K562 (cell line): ENCODE results near the gene THAP6. TPM values are rescaled to one million over a fixed set of nuclear protein-coding genes. Genes with fewer than 3 reads are reported as not detected.

Experiments
- ATAC-seq: fragments of 200-7000 bp; cut with Tn5 transposase; 3 replicates; pipeline ENCODE4 v1.9.1; 2020; ENCODE audit warnings: moderate library complexity
- BruUV-seq: library from RNA; stranded (reverse); fragments of 400-500 nt; replicated peaks from 2 replicates; lab custom pipeline; 2021; lab: Mats Ljungman, UMichigan
- CTCF ChIA-PET: fragments of 300-600 bp; formaldehyde crosslinking; extraction: SDS; loops from one replicate; lab custom pipeline; 2021; ENCODE audit warnings: low intra/inter-chr PET ratio; lab: Yijun Ruan, JAX
- POLR2A ChIA-PET: fragments of 300-600, 350-650 bp; sonication (Branson Sonifier 250); formaldehyde crosslinking; extraction: SDS; loops from one replicate; lab custom pipeline; 2021; ENCODE audit warnings: antibody characterized with exemption, inconsistent platforms; lab: Yijun Ruan, JAX
- DNase-seq, 4 experiments: peaks; one replicate each; pipeline versions ENCODE4 v3.0.0 to v3.0.0-alpha.2; 2011 to 2018; ENCODE audit warnings: low spot score in 3 of 4, mixed read lengths in 3 of 4; ENCODE audit errors: extremely low read depth in 1 of 4
- FAIRE-seq: peaks from 2 replicates; lab custom pipeline; 2011; peaks lifted over from hg19 to GRCh38; lab: Jason Lieb, UNC
- H2AFZ ChIP-seq: 2 replicates; pipeline ENCODE4 v1.6.0; 2011; ENCODE audit warnings: low read depth, low read length, control low read depth, inconsistent platforms
- H3K27ac ChIP-seq: fragments of 200-600 bp; 3 replicates; pipeline ENCODE4 v1.8.0; 2011; ENCODE audit warnings: low read depth, mild to moderate bottlenecking, control low read depth, inconsistent platforms, low read length, moderate library complexity, mixed read lengths; ENCODE audit errors: extremely low read depth
- H3K27me3 ChIP-seq, 2 experiments: fragments of 300-600 bp in 1 of 2; 2 replicates in 1 of 2; 3 replicates in 1 of 2; pipeline versions ENCODE4 v1.6.0 to v1.8.0; 2011; ENCODE audit warnings: inconsistent platforms in 2 of 2, low read length in 2 of 2, mild to moderate bottlenecking in 1 of 2, mixed read lengths in 1 of 2, moderate library complexity in 1 of 2; ENCODE audit not compliant: control insufficient read depth in 2 of 2, insufficient read depth in 2 of 2
- H3K36me3 ChIP-seq: fragments of 300-600 bp; 3 replicates; pipeline ENCODE4 v1.8.0; 2011; ENCODE audit warnings: mild to moderate bottlenecking, low read length, inconsistent platforms; ENCODE audit not compliant: control insufficient read depth, insufficient read depth
- H3K4me1 ChIP-seq, 2 experiments: fragments of 200-600 bp in 1 of 2; replicated peaks in 1 of 2; 2 replicates in 1 of 2; 3 replicates in 1 of 2; pipeline versions ENCODE4 v1.5.1 to v1.8.0; 2011; ENCODE audit warnings: inconsistent platforms in 2 of 2, low read length in 2 of 2, mild to moderate bottlenecking in 1 of 2, mixed read lengths in 1 of 2, moderate library complexity in 1 of 2; ENCODE audit not compliant: control insufficient read depth in 2 of 2, insufficient read depth in 2 of 2
- H3K4me2 ChIP-seq: 2 replicates; pipeline ENCODE4 v1.6.1; 2011; ENCODE audit warnings: low read length, control low read depth, inconsistent platforms, mixed read lengths; ENCODE audit not compliant: insufficient read depth
- H3K4me3 ChIP-seq: fragments of 200-600 bp; sonication (generic), shearing (Covaris generic); 2 replicates; pipeline ENCODE4 v1.5.1; 2016; ENCODE audit warnings: control low read depth, inconsistent platforms
- H3K79me2 ChIP-seq: fragments of 200-600 bp; 3 replicates; pipeline ENCODE4 v1.8.0; 2011; ENCODE audit warnings: low read length, inconsistent platforms; ENCODE audit not compliant: control insufficient read depth, insufficient read depth
- H3K9ac ChIP-seq, 2 experiments: 2 replicates each; pipeline versions ENCODE4 v1.6.0 to v1.6.1; 2011; ENCODE audit warnings: low read depth in 2 of 2, low read length in 2 of 2, control low read depth in 1 of 2, inconsistent platforms in 1 of 2, mild to moderate bottlenecking in 1 of 2, mixed read lengths in 1 of 2; ENCODE audit not compliant: insufficient read depth in 1 of 2
- H3K9me1 ChIP-seq: one replicate; pipeline ENCODE4 v1.6.0; 2011; ENCODE audit warnings: inconsistent platforms, mild to moderate bottlenecking, low read length, moderate library complexity; ENCODE audit not compliant: control insufficient read depth, insufficient read depth
- H3K9me3 ChIP-seq: replicated peaks from 2 replicates; pipeline ENCODE4 v1.5.1; 2011; ENCODE audit warnings: low read depth, low read length, inconsistent platforms; ENCODE audit not compliant: control insufficient read depth, insufficient read depth
- H4K20me1 ChIP-seq: replicated peaks from 2 replicates; pipeline ENCODE4 v1.6.1; 2011; ENCODE audit warnings: low read length, inconsistent platforms, mixed read lengths; ENCODE audit not compliant: control insufficient read depth, insufficient read depth
- E2F5 ChIP-seq: sonication (generic); formaldehyde crosslinking; IDR thresholded peaks from 2 replicates; pipeline ENCODE4 v1.8.0; 2022; ENCODE audit warnings: mild to moderate bottlenecking, missing genetic modification reagents
- FOXM1 ChIP-seq, 2 experiments: fragments of 450-650 bp in 1 of 2; sonication (generic) in 1 of 2; formaldehyde crosslinking in 1 of 2; IDR thresholded peaks; 2 replicates each; pipeline versions ENCODE4 v1.6.1 to v1.9.0; 2017 to 2022; ENCODE audit warnings: low read depth in 2 of 2, mild to moderate bottlenecking in 2 of 2, missing genetic modification reagents in 1 of 2, moderate library complexity in 1 of 2
- HNRNPUL1 ChIP-seq: fragments of 200-400 bp; formaldehyde crosslinking; IDR thresholded peaks from 2 replicates; pipeline ENCODE4 v1.6.1; 2017; ENCODE audit warnings: low read length
- ILK ChIP-seq: fragments of 450-650 bp; IDR thresholded peaks from 2 replicates; pipeline ENCODE4 v1.6.1; 2016; ENCODE audit warnings: missing genetic modification characterization, low read depth, mild to moderate bottlenecking, missing compliant biosample characterization, moderate library complexity, borderline replicate concordance
- KLF1 ChIP-seq: fragments of 450-650 bp; IDR thresholded peaks from 2 replicates; pipeline ENCODE4 v1.6.1; 2016; ENCODE audit warnings: missing genetic modification characterization, missing compliant biosample characterization
- KLF16 ChIP-seq: IDR thresholded peaks from 2 replicates; pipeline ENCODE4 v1.6.1; 2016; ENCODE audit warnings: antibody characterized with exemption
- NFIX ChIP-seq: fragments of 250-450 bp; sonication (Bioruptor Pico); IDR thresholded peaks from 2 replicates; pipeline ENCODE4 v1.4.0; 2020; ENCODE audit warnings: low read depth, mild to moderate bottlenecking, moderate library complexity
- RBM34 ChIP-seq: fragments of 200-400 bp; formaldehyde crosslinking; IDR thresholded peaks from 2 replicates; pipeline ENCODE4 v1.6.1; 2018; ENCODE audit warnings: low read length, borderline replicate concordance; ENCODE audit not compliant: insufficient read depth
- RFX1 ChIP-seq: fragments of 450-650 bp; IDR thresholded peaks from 2 replicates; pipeline ENCODE4 v1.6.1; 2016; ENCODE audit warnings: mild to moderate bottlenecking, moderate library complexity
- RFX7 ChIP-seq: fragments of 250-450 bp; sonication (Bioruptor Pico); IDR thresholded peaks from 2 replicates; pipeline ENCODE4 v1.5.1; 2021; ENCODE audit warnings: mild to moderate bottlenecking
- TRIM24 ChIP-seq, 2 experiments: fragments of 450-650 bp; IDR thresholded peaks; 2 replicates each; pipeline ENCODE4 v1.6.1; 2016
- ZNF695 ChIP-seq: fragments of 450-650 bp; formaldehyde crosslinking; IDR thresholded peaks from 2 replicates; pipeline ENCODE4 v1.4.0; 2020; ENCODE audit warnings: mild to moderate bottlenecking, moderate library complexity
- ZNF764 ChIP-seq: fragments of 250-450 bp; sonication (Bioruptor Pico); IDR thresholded peaks from 2 replicates; pipeline ENCODE4 v1.4.0; 2020; ENCODE audit warnings: low read depth, mild to moderate bottlenecking, moderate library complexity
- ZNF77 ChIP-seq: fragments of 250-450 bp; sonication (Bioruptor Pico); IDR thresholded peaks from 2 replicates; pipeline ENCODE4 v1.5.0; 2020
- WGBS: fragments of 100-300 bp; shearing (Covaris generic); methylation state at CpG from one replicate; pipeline ENCODE4 v1.1.6; 2016; ENCODE audit warnings: low coverage, mixed read lengths; ENCODE audit not compliant: insufficient coverage; ENCODE audit errors: missing lambda C conversion rate; 5-methylcytosine and 5-hydroxymethylcytosine counted together
- in situ Hi-C: fragments of 300-500 bp; cut with MboI; formaldehyde crosslinking; loops from 4 replicates; pipeline ENCODE4 v1.15.0; 2018; ENCODE audit warnings: inconsistent platforms, mixed read lengths
- intact Hi-C: fragments of 100-400 bp; cut with micrococcal nuclease; formaldehyde crosslinking; loops from 2 replicates; pipeline ENCODE4 v1.14.2; 2022
- polyA plus RNA-seq, 8 experiments: library from polyadenylated mRNA; depleted of rRNA in 4 of 8; stranded (reverse) in 5 of 8; unstranded in 3 of 8; fragments of >200 nt; fragmentation: Nextera tagmentation in 2 of 8; fragmentation: Illumina TruSeq in 1 of 8; extraction: Ambion mirVana in 2 of 8; extraction: Trizol in 1 of 8; gene quantifications; 2 replicates each; pipeline versions ENCODE4 v1.2.1 to v1.2.3, GENCODE V29; 2011 to 2014; ENCODE audit warnings: inconsistent platforms in 1 of 8, missing spikeins in 1 of 8
- total RNA-seq, 7 experiments: library from RNA; depleted of rRNA in 6 of 7; stranded (reverse); fragments of >200 nt in 6 of 7; fragmentation: Illumina TruSeq in 2 of 7; extraction: Trizol in 2 of 7; gene quantifications; 2 replicates each; pipeline versions ENCODE4 v1.2.1 to v1.2.3, GENCODE V29; 2011 to 2021; ENCODE audit warnings: low replicate concordance in 1 of 7

The THAP6 gene
- total and polyA plus RNA-seq, 9 of the 15 experiments (the other 6 are each of a cell fraction or from before 2014, with no cell fraction given) = 8.9 to 30.4 (median 17.3) TPM

- ATAC-seq = peak; percentile 43; the same call in 2 of the 3 replicates
- WGBS = 71% methylated on average over 5 of the region's 5 CpGs
- CTCF ChIA-PET = no interaction called here
- H3K4me2 ChIP-seq = no peak overlapping the region
- FAIRE-seq = no peak
- H3K27me3 ChIP-seq = no peaks in the 10 kb centered on the region
- in situ Hi-C loops (no loop called here), intact Hi-C loops (no loop called here)
- no peaks in the 10 kb centered on the region for H3K9me1 ChIP-seq
- no peak overlapping the region for H2AFZ ChIP-seq
- no peak for DNase-seq
- no TSS peak for BruUV-seq
- H4K20me1 ChIP-seq = no peaks in the 10 kb centered on the region
- H3K36me3 ChIP-seq = peaks cover 64% of the 10 kb centered on the region
- peaks cover 0 to 3% of the 10 kb centered on the region in 2 experiments; a peak in 1 of 5 replicates for H3K4me1 ChIP-seq
- H3K4me3 ChIP-seq = no peak overlapping the region
- no peak overlapping the region for H3K27ac ChIP-seq
- POLR2A ChIA-PET = interaction anchor here (1.2 to 2.0 kb wide), 2 partner anchors 8 to 16 kb away, joined by 6 to 7 read pairs; no protein-coding TSS in a partner anchor
- H3K9me3 ChIP-seq = no peaks in the 10 kb centered on the region; the same call in 1 of the 2 replicates
- no peak overlapping the region for H3K9ac ChIP-seq
- H3K79me2 ChIP-seq = peaks cover 48% of the 10 kb centered on the region
- TF ChIP-seq KLF16 (no peak), FOXM1 (IDR thresholded peaks at IDR 0.05; ENCODE audit: low read depth) (peak; percentile 66), FOXM1 (CRISPR knock-in tag; IDR thresholded peaks at IDR 0.05; ENCODE audit: low read depth) (no peak), RBM34 (no peak), NFIX (CRISPR knock-in tag) (no peak), KLF1 (tag) (no peak), RFX1 (no peak), ZNF764 (CRISPR knock-in tag) (no peak), ZNF695 (no peak), ZNF77 (CRISPR knock-in tag) (no peak), ILK (tag) (no peak), E2F5 (CRISPR knock-in tag) (no peak), TRIM24 (IDR thresholded peaks at IDR 0.05) (no peak), RFX7 (CRISPR knock-in tag) (no peak), HNRNPUL1 (no peak)
These were observed 17.1 kb upstream of the THAP6 start for GRCh38 chr4:75497133-75497532.
